H9 (cell line): ENCODE data around the gene FAM83F. TPM values are rescaled to one million over a fixed set of nuclear protein-coding genes. Genes with fewer than 3 reads are reported as not detected.

Experiments
- DNase-seq: peaks from one replicate; pipeline ENCODE4 v3.0.0-alpha.2; 2017
- H2AFZ ChIP-seq: one replicate; pipeline ENCODE4 v1.6.1; 2013; ENCODE audit warnings: mild to moderate bottlenecking, low read length, control low read depth, moderate library complexity
- H2AK5ac ChIP-seq: 2 replicates; pipeline ENCODE4 v1.6.1; 2013; ENCODE audit warnings: low read length, control low read depth, mixed read lengths; ENCODE audit not compliant: insufficient read length
- H2BK120ac ChIP-seq: one replicate; pipeline ENCODE4 v1.6.1; 2013; ENCODE audit warnings: low read depth, mild to moderate bottlenecking, low read length, control low read depth, inconsistent platforms; ENCODE audit not compliant: poor library complexity, severe bottlenecking
- H2BK12ac ChIP-seq: 2 replicates; pipeline ENCODE4 v1.6.1; 2013; ENCODE audit warnings: low read length, control low read depth, mixed read lengths, low read depth; ENCODE audit not compliant: insufficient read length
- H2BK15ac ChIP-seq: 2 replicates; pipeline ENCODE4 v1.6.1; 2013; ENCODE audit warnings: low read depth, low read length, control low read depth
- H2BK20ac ChIP-seq: one replicate; pipeline ENCODE4 v1.6.1; 2013; ENCODE audit warnings: low read depth, mild to moderate bottlenecking, low read length, control low read depth, inconsistent platforms; ENCODE audit not compliant: poor library complexity, severe bottlenecking
- H2BK5ac ChIP-seq: 2 replicates; pipeline ENCODE4 v1.6.1; 2013; ENCODE audit warnings: low read length, control low read depth, mixed read lengths; ENCODE audit not compliant: insufficient read length
- H3K14ac ChIP-seq: 2 replicates; pipeline ENCODE4 v1.6.1; 2013; ENCODE audit warnings: low read length, control low read depth; ENCODE audit not compliant: insufficient read depth
- H3K18ac ChIP-seq: 2 replicates; pipeline ENCODE4 v1.6.1; 2013; ENCODE audit warnings: low read depth, mild to moderate bottlenecking, mixed read lengths, low read length, control low read depth; ENCODE audit not compliant: insufficient read length
- H3K23ac ChIP-seq: 2 replicates; pipeline ENCODE4 v1.6.1; 2013; ENCODE audit warnings: low read length, control low read depth, mixed read lengths, low read depth; ENCODE audit not compliant: insufficient read length
- H3K23me2 ChIP-seq: 2 replicates; pipeline ENCODE4 v1.6.1; 2013; ENCODE audit warnings: low read depth, mild to moderate bottlenecking, mixed read lengths, low read length, control low read depth; ENCODE audit not compliant: insufficient read length, poor library complexity, severe bottlenecking
- H3K27ac ChIP-seq: 2 replicates; pipeline ENCODE4 v1.5.1; 2013; ENCODE audit warnings: low read length, control low read depth, mixed read lengths, low read depth; ENCODE audit not compliant: insufficient read length
- H3K27me3 ChIP-seq: 2 replicates; pipeline ENCODE4 v1.6.1; 2013; ENCODE audit warnings: low read length, control low read depth, inconsistent platforms; ENCODE audit not compliant: insufficient read depth
- H3K4ac ChIP-seq: 2 replicates; pipeline ENCODE4 v1.6.1; 2013; ENCODE audit warnings: low read depth, mild to moderate bottlenecking, control low read depth, inconsistent platforms, low read length, moderate library complexity
- H3K4me1 ChIP-seq: 2 replicates; pipeline ENCODE4 v1.6.1; 2013; ENCODE audit warnings: low read length, control low read depth, inconsistent platforms; ENCODE audit not compliant: insufficient read depth
- H3K4me2 ChIP-seq: 2 replicates; pipeline ENCODE4 v1.6.1; 2013; ENCODE audit warnings: low read length, control low read depth, mixed read lengths; ENCODE audit not compliant: insufficient read length, insufficient read depth
- H3K56ac ChIP-seq: 2 replicates; pipeline ENCODE4 v1.6.1; 2013; ENCODE audit warnings: low read depth, mild to moderate bottlenecking, mixed read lengths, low read length, control low read depth; ENCODE audit not compliant: insufficient read length
- H3K79me1 ChIP-seq: 2 replicates; pipeline ENCODE4 v1.6.1; 2013; ENCODE audit warnings: low read depth, mild to moderate bottlenecking, moderate library complexity, low read length, control low read depth, inconsistent platforms; ENCODE audit not compliant: insufficient read depth, poor library complexity, severe bottlenecking
- H3K79me2 ChIP-seq: 2 replicates; pipeline ENCODE4 v1.6.1; 2013; ENCODE audit warnings: low read length, control low read depth, inconsistent platforms; ENCODE audit not compliant: insufficient read depth
- H3K9ac ChIP-seq: 2 replicates; pipeline ENCODE4 v1.6.1; 2013; ENCODE audit warnings: low read length, control low read depth, mixed read lengths; ENCODE audit not compliant: insufficient read length; ENCODE audit errors: extremely low read depth
- H3K9me3 ChIP-seq: one replicate; pipeline ENCODE4 v1.6.1; 2013; ENCODE audit warnings: low read depth, low read length, inconsistent platforms; ENCODE audit not compliant: control insufficient read depth
- H3T11ph ChIP-seq: one replicate; pipeline ENCODE4 v1.6.1; 2013; ENCODE audit warnings: mild to moderate bottlenecking, low read length, control low read depth, inconsistent platforms
- H4K20me1 ChIP-seq: one replicate; pipeline ENCODE4 v1.6.1; 2013; ENCODE audit not compliant: control insufficient read depth, insufficient read length, insufficient read depth
- H4K5ac ChIP-seq: 2 replicates; pipeline ENCODE4 v1.6.1; 2013; ENCODE audit warnings: low read depth, mild to moderate bottlenecking, mixed read lengths, low read length, control low read depth; ENCODE audit not compliant: insufficient read length
- H4K8ac ChIP-seq: replicated peaks from 2 replicates; pipeline ENCODE4 v1.6.1; 2013; ENCODE audit warnings: low read length, control low read depth, mixed read lengths, low read depth; ENCODE audit not compliant: insufficient read length
- H4K91ac ChIP-seq: 2 replicates; pipeline ENCODE4 v1.6.1; 2013; ENCODE audit warnings: low read depth, mild to moderate bottlenecking, moderate library complexity, mixed read lengths, low read length, control low read depth; ENCODE audit not compliant: insufficient read length
- H3K27ac Mint-ChIP-seq, 3 experiments: 2 replicates in 2 of 3; 3 replicates in 1 of 3; pipeline ENCODE4 v1.8.0; 2020 to 2021; ENCODE audit warnings: mixed read lengths in 3 of 3, mild to moderate bottlenecking in 1 of 3, moderate library complexity in 1 of 3
- H3K27me3 Mint-ChIP-seq: 2 replicates; pipeline ENCODE4 v1.8.0; 2021; ENCODE audit warnings: low read depth, mild to moderate bottlenecking, moderate library complexity, mixed read lengths
- H3K36me3 Mint-ChIP-seq, 3 experiments: 2 replicates in 2 of 3; 3 replicates in 1 of 3; pipeline ENCODE4 v1.8.0; 2020 to 2021; ENCODE audit warnings: low read depth in 3 of 3, mixed read lengths in 3 of 3; ENCODE audit not compliant: insufficient read depth in 1 of 3
- H3K4me1 Mint-ChIP-seq, 2 experiments: 2 replicates each; pipeline ENCODE4 v1.8.0; 2020; ENCODE audit warnings: mixed read lengths in 2 of 2
- H3K4me3 Mint-ChIP-seq, 2 experiments: 2 replicates in 1 of 2; 3 replicates in 1 of 2; pipeline ENCODE4 v1.8.0; 2020 to 2021; ENCODE audit warnings: mild to moderate bottlenecking in 2 of 2, mixed read lengths in 2 of 2, moderate library complexity in 1 of 2
- H3K9me3 Mint-ChIP-seq, 2 experiments: 2 replicates in 1 of 2; 3 replicates in 1 of 2; pipeline ENCODE4 v1.8.0; 2020; ENCODE audit warnings: mild to moderate bottlenecking in 2 of 2, mixed read lengths in 2 of 2, moderate library complexity in 1 of 2
- CTCF ChIP-seq: fragments of 200-600 bp; sonication (generic); conservative IDR thresholded peaks from 3 replicates; pipeline ENCODE4 v1.8.0; 2021; ENCODE audit warnings: antibody characterized with exemption, mild to moderate bottlenecking
- WGBS: extraction: QIAGEN DNeasy Blood & Tissue Kit; methylation state at CpG from one replicate; pipeline ENCODE4 v1.1.7; 2013; ENCODE audit warnings: missing lambda C conversion rate, low lambda C conversion rate, mixed read lengths; ENCODE audit not compliant: insufficient read length; ENCODE audit errors: extremely low coverage; 5-methylcytosine and 5-hydroxymethylcytosine counted together
- total RNA-seq: library from RNA; stranded (reverse); gene quantifications from 2 replicates; pipeline ENCODE4 v1.2.1, GENCODE V29; 2021

Gene FAM83F
- total RNA-seq, 1 experiment from 2014 or later: 17.4 TPM

- Histone ChIP-seq H3K27me3 (no peaks in the 10 kb centered on the region), H2BK20ac (no peak overlapping the region), H3K56ac (no peak overlapping the region), H2AK5ac (no peak overlapping the region), H3K9me3 (no peaks in the 10 kb centered on the region), H3K4me2 (peak overlapping the region; percentile 91), H4K91ac (no peak overlapping the region), H3K18ac (no peak overlapping the region), H2AFZ (no peak overlapping the region), H3K23me2 (peaks cover 7% of the 10 kb centered on the region), H3K4ac (no peak overlapping the region), H2BK5ac (no peak overlapping the region), H3K79me2 (no peaks in the 10 kb centered on the region), H2BK120ac (no peak overlapping the region), H4K5ac (no peak overlapping the region), H3K27ac (no peak overlapping the region), H3K79me1 (no peaks in the 10 kb centered on the region), H2BK15ac (no peak overlapping the region), H3K23ac (no peak overlapping the region), H2BK12ac (peak overlapping the region; percentile 24), H3T11ph (no peak overlapping the region), H4K20me1 (no peaks in the 10 kb centered on the region), H3K9ac (no peak overlapping the region), H3K4me1 (peaks cover 4% of the 10 kb centered on the region; the same call in 1 of the 2 replicates), H4K8ac (no peak overlapping the region), H3K14ac (no peak overlapping the region)
- DNase-seq: no peak
- Mint-ChIP-seq H3K36me3 (no peaks in the 10 kb centered on the region; a peak in 2 of 7 replicates), H3K9me3 (no peaks in the 10 kb centered on the region), H3K4me3 (peak overlapping the region; percentile 73 to 86), H3K4me1 (peaks cover 11 to 13% of the 10 kb centered on the region in 2 experiments), H3K27ac (no peak overlapping the region), H3K27me3 (peaks cover 19% of the 10 kb centered on the region)
- WGBS: no CpG with 5 or more reads among the region's 9 CpGs
- TF ChIP-seq CTCF: no peak
These were observed 51.4 kb downstream of the FAM83F start for GRCh38 chr22:40046126-40046525.
